H9 (cell line): ENCODE results near the gene SRSF7. TPM values are rescaled to one million over a fixed set of nuclear protein-coding genes. Genes with fewer than 3 reads are reported as not detected.

ENCODE experiments used
- DNase-seq: peaks from one replicate; pipeline ENCODE4 v3.0.0-alpha.2; 2017
- H2AFZ ChIP-seq: one replicate; pipeline ENCODE4 v1.6.1; 2013; ENCODE audit warnings: mild to moderate bottlenecking, low read length, control low read depth, moderate library complexity
- H2AK5ac ChIP-seq: 2 replicates; pipeline ENCODE4 v1.6.1; 2013; ENCODE audit warnings: low read length, control low read depth, mixed read lengths; ENCODE audit not compliant: insufficient read length
- H2BK120ac ChIP-seq: one replicate; pipeline ENCODE4 v1.6.1; 2013; ENCODE audit warnings: low read depth, mild to moderate bottlenecking, low read length, control low read depth, inconsistent platforms; ENCODE audit not compliant: poor library complexity, severe bottlenecking
- H2BK12ac ChIP-seq: 2 replicates; pipeline ENCODE4 v1.6.1; 2013; ENCODE audit warnings: low read length, control low read depth, mixed read lengths, low read depth; ENCODE audit not compliant: insufficient read length
- H2BK15ac ChIP-seq: 2 replicates; pipeline ENCODE4 v1.6.1; 2013; ENCODE audit warnings: low read depth, low read length, control low read depth
- H2BK20ac ChIP-seq: one replicate; pipeline ENCODE4 v1.6.1; 2013; ENCODE audit warnings: low read depth, mild to moderate bottlenecking, low read length, control low read depth, inconsistent platforms; ENCODE audit not compliant: poor library complexity, severe bottlenecking
- H2BK5ac ChIP-seq: 2 replicates; pipeline ENCODE4 v1.6.1; 2013; ENCODE audit warnings: low read length, control low read depth, mixed read lengths; ENCODE audit not compliant: insufficient read length
- H3K14ac ChIP-seq: 2 replicates; pipeline ENCODE4 v1.6.1; 2013; ENCODE audit warnings: low read length, control low read depth; ENCODE audit not compliant: insufficient read depth
- H3K18ac ChIP-seq: 2 replicates; pipeline ENCODE4 v1.6.1; 2013; ENCODE audit warnings: low read depth, mild to moderate bottlenecking, mixed read lengths, low read length, control low read depth; ENCODE audit not compliant: insufficient read length
- H3K23ac ChIP-seq: 2 replicates; pipeline ENCODE4 v1.6.1; 2013; ENCODE audit warnings: low read length, control low read depth, mixed read lengths, low read depth; ENCODE audit not compliant: insufficient read length
- H3K23me2 ChIP-seq: 2 replicates; pipeline ENCODE4 v1.6.1; 2013; ENCODE audit warnings: low read depth, mild to moderate bottlenecking, mixed read lengths, low read length, control low read depth; ENCODE audit not compliant: insufficient read length, poor library complexity, severe bottlenecking
- H3K27ac ChIP-seq: 2 replicates; pipeline ENCODE4 v1.5.1; 2013; ENCODE audit warnings: low read length, control low read depth, mixed read lengths, low read depth; ENCODE audit not compliant: insufficient read length
- H3K27me3 ChIP-seq: 2 replicates; pipeline ENCODE4 v1.6.1; 2013; ENCODE audit warnings: low read length, control low read depth, inconsistent platforms; ENCODE audit not compliant: insufficient read depth
- H3K4ac ChIP-seq: 2 replicates; pipeline ENCODE4 v1.6.1; 2013; ENCODE audit warnings: low read depth, mild to moderate bottlenecking, control low read depth, inconsistent platforms, low read length, moderate library complexity
- H3K4me1 ChIP-seq: 2 replicates; pipeline ENCODE4 v1.6.1; 2013; ENCODE audit warnings: low read length, control low read depth, inconsistent platforms; ENCODE audit not compliant: insufficient read depth
- H3K4me2 ChIP-seq: 2 replicates; pipeline ENCODE4 v1.6.1; 2013; ENCODE audit warnings: low read length, control low read depth, mixed read lengths; ENCODE audit not compliant: insufficient read length, insufficient read depth
- H3K56ac ChIP-seq: 2 replicates; pipeline ENCODE4 v1.6.1; 2013; ENCODE audit warnings: low read depth, mild to moderate bottlenecking, mixed read lengths, low read length, control low read depth; ENCODE audit not compliant: insufficient read length
- H3K79me1 ChIP-seq: 2 replicates; pipeline ENCODE4 v1.6.1; 2013; ENCODE audit warnings: low read depth, mild to moderate bottlenecking, moderate library complexity, low read length, control low read depth, inconsistent platforms; ENCODE audit not compliant: insufficient read depth, poor library complexity, severe bottlenecking
- H3K79me2 ChIP-seq: 2 replicates; pipeline ENCODE4 v1.6.1; 2013; ENCODE audit warnings: low read length, control low read depth, inconsistent platforms; ENCODE audit not compliant: insufficient read depth
- H3K9ac ChIP-seq: 2 replicates; pipeline ENCODE4 v1.6.1; 2013; ENCODE audit warnings: low read length, control low read depth, mixed read lengths; ENCODE audit not compliant: insufficient read length; ENCODE audit errors: extremely low read depth
- H3K9me3 ChIP-seq: one replicate; pipeline ENCODE4 v1.6.1; 2013; ENCODE audit warnings: low read depth, low read length, inconsistent platforms; ENCODE audit not compliant: control insufficient read depth
- H3T11ph ChIP-seq: one replicate; pipeline ENCODE4 v1.6.1; 2013; ENCODE audit warnings: mild to moderate bottlenecking, low read length, control low read depth, inconsistent platforms
- H4K20me1 ChIP-seq: one replicate; pipeline ENCODE4 v1.6.1; 2013; ENCODE audit not compliant: control insufficient read depth, insufficient read length, insufficient read depth
- H4K5ac ChIP-seq: 2 replicates; pipeline ENCODE4 v1.6.1; 2013; ENCODE audit warnings: low read depth, mild to moderate bottlenecking, mixed read lengths, low read length, control low read depth; ENCODE audit not compliant: insufficient read length
- H4K8ac ChIP-seq: replicated peaks from 2 replicates; pipeline ENCODE4 v1.6.1; 2013; ENCODE audit warnings: low read length, control low read depth, mixed read lengths, low read depth; ENCODE audit not compliant: insufficient read length
- H4K91ac ChIP-seq: 2 replicates; pipeline ENCODE4 v1.6.1; 2013; ENCODE audit warnings: low read depth, mild to moderate bottlenecking, moderate library complexity, mixed read lengths, low read length, control low read depth; ENCODE audit not compliant: insufficient read length
- H3K27ac Mint-ChIP-seq, 3 experiments: 2 replicates in 2 of 3; 3 replicates in 1 of 3; pipeline ENCODE4 v1.8.0; 2020 to 2021; ENCODE audit warnings: mixed read lengths in 3 of 3, mild to moderate bottlenecking in 1 of 3, moderate library complexity in 1 of 3
- H3K27me3 Mint-ChIP-seq: 2 replicates; pipeline ENCODE4 v1.8.0; 2021; ENCODE audit warnings: low read depth, mild to moderate bottlenecking, moderate library complexity, mixed read lengths
- H3K36me3 Mint-ChIP-seq, 3 experiments: 2 replicates in 2 of 3; 3 replicates in 1 of 3; pipeline ENCODE4 v1.8.0; 2020 to 2021; ENCODE audit warnings: low read depth in 3 of 3, mixed read lengths in 3 of 3; ENCODE audit not compliant: insufficient read depth in 1 of 3
- H3K4me1 Mint-ChIP-seq, 2 experiments: 2 replicates each; pipeline ENCODE4 v1.8.0; 2020; ENCODE audit warnings: mixed read lengths in 2 of 2
- H3K4me3 Mint-ChIP-seq, 2 experiments: 2 replicates in 1 of 2; 3 replicates in 1 of 2; pipeline ENCODE4 v1.8.0; 2020 to 2021; ENCODE audit warnings: mild to moderate bottlenecking in 2 of 2, mixed read lengths in 2 of 2, moderate library complexity in 1 of 2
- H3K9me3 Mint-ChIP-seq, 2 experiments: 2 replicates in 1 of 2; 3 replicates in 1 of 2; pipeline ENCODE4 v1.8.0; 2020; ENCODE audit warnings: mild to moderate bottlenecking in 2 of 2, mixed read lengths in 2 of 2, moderate library complexity in 1 of 2
- WGBS: extraction: QIAGEN DNeasy Blood & Tissue Kit; methylation state at CpG from one replicate; pipeline ENCODE4 v1.1.7; 2013; ENCODE audit warnings: missing lambda C conversion rate, low lambda C conversion rate, mixed read lengths; ENCODE audit not compliant: insufficient read length; ENCODE audit errors: extremely low coverage; 5-methylcytosine and 5-hydroxymethylcytosine counted together
- total RNA-seq: library from RNA; stranded (reverse); gene quantifications from 2 replicates; pipeline ENCODE4 v1.2.1, GENCODE V29; 2021
- TF ChIP-seq, protein P1 (sequence below): fragments of 200-600 bp; sonication (generic); conservative IDR thresholded peaks from 3 replicates; pipeline ENCODE4 v1.8.0; 2021; ENCODE audit warnings: antibody characterized with exemption, mild to moderate bottlenecking

The SRSF7 gene
- total RNA-seq, 1 experiment from 2014 or later: 576 TPM

DNA sequence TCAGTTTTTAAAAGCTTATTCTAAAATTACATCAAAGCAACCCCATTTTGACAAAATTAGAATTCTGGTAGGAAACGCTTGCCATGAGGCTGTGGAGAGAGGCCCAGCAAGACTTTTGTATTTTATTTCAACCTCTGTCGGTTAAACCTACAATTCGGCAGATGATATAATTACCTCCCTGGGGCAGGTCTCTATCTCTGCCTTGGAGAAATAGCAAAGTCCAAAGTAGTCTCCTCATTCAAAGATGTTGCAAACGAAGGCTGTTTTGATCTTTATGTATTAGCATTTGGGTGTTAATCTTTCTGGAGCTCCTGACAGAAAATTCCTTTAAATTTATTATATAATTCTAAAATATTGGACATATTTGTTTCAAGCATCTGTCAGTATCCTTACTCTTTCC lies 49.6 kb downstream of the SRSF7 start:
- Mint-ChIP-seq H3K27me3 (no peaks in the 10 kb centered on the region), H3K4me3 (no peak overlapping the region), H3K4me1 (no peaks in the 10 kb centered on the region), H3K36me3 (no peaks in the 10 kb centered on the region), H3K27ac (no peak overlapping the region), H3K9me3 (no peaks in the 10 kb centered on the region)
- Histone ChIP-seq H2BK120ac (no peak overlapping the region), H2AFZ (no peak overlapping the region), H4K20me1 (no peaks in the 10 kb centered on the region), H3K27ac (no peak overlapping the region), H3K79me1 (no peaks in the 10 kb centered on the region), H3K4me1 (no peaks in the 10 kb centered on the region), H3K23me2 (no peaks in the 10 kb centered on the region), H3K9ac (no peak overlapping the region), H4K8ac (no peak overlapping the region), H3K18ac (no peak overlapping the region), H3K14ac (no peak overlapping the region), H3K9me3 (no peaks in the 10 kb centered on the region), H3T11ph (no peak overlapping the region), H3K23ac (no peak overlapping the region), H2BK20ac (no peak overlapping the region), H2AK5ac (no peak overlapping the region), H3K4me2 (no peak overlapping the region), H4K91ac (no peak overlapping the region), H2BK15ac (no peak overlapping the region), H3K56ac (no peak overlapping the region), H2BK5ac (no peak overlapping the region), H3K27me3 (no peaks in the 10 kb centered on the region), H2BK12ac (no peak overlapping the region), H4K5ac (no peak overlapping the region), H3K79me2 (no peaks in the 10 kb centered on the region), H3K4ac (no peak overlapping the region)
- no CpG with 5 or more reads among the region's 4 CpGs for WGBS
- TF ChIP-seq, protein P1, sequence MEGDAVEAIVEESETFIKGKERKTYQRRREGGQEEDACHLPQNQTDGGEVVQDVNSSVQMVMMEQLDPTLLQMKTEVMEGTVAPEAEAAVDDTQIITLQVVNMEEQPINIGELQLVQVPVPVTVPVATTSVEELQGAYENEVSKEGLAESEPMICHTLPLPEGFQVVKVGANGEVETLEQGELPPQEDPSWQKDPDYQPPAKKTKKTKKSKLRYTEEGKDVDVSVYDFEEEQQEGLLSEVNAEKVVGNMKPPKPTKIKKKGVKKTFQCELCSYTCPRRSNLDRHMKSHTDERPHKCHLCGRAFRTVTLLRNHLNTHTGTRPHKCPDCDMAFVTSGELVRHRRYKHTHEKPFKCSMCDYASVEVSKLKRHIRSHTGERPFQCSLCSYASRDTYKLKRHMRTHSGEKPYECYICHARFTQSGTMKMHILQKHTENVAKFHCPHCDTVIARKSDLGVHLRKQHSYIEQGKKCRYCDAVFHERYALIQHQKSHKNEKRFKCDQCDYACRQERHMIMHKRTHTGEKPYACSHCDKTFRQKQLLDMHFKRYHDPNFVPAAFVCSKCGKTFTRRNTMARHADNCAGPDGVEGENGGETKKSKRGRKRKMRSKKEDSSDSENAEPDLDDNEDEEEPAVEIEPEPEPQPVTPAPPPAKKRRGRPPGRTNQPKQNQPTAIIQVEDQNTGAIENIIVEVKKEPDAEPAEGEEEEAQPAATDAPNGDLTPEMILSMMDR: no peak
- DNase-seq: no peak
